ENCODE results near the gene PIAS4. TPM values are rescaled to one million over a fixed set of nuclear protein-coding genes. Genes with fewer than 3 reads are reported as not detected.
"Not testable (repeated sequence)": the region's sequence is repeated elsewhere in the genome, so short reads cannot be mapped to it uniquely, and the experiment has no call there.

Gene PIAS4
- total RNA-seq: 10 to 100 TPM; 16.1 to 20.1 TPM

GRCh38 chr19:4007021-4007835, at the start of gene PIAS4:
TSS of gene PIAS4 (plus strand) at chr19:4007736. CDS start at chr19:4007761, 25 bp downstream.
- peak within 1 kb of the TSS; percentile 84 for H3K4me3 Mint-ChIP-seq
- peak; percentile 96 for DNase-seq
- no peaks in the 10 kb centered on the region for H3K27me3 Mint-ChIP-seq (ENCODE audit: low read depth)
- H3K36me3 Mint-ChIP-seq (ENCODE audit: low read depth): no peaks in the 10 kb centered on the region
- peaks cover 31% of the 10 kb centered on the region for H3K4me1 Mint-ChIP-seq (ENCODE audit: low read depth)
- CTCF ChIA-PET: interaction anchor here (1.0 to 3.9 kb wide), 3 partner anchors 13 to 132 kb away, joined by 3 to 18 read pairs (median 12); no protein-coding TSS in a partner anchor
- intact Hi-C loops (cut with micrococcal nuclease): loop anchor here (1.0 to 5.0 kb wide), 6 partner anchors 17 to 451 kb away; partner anchors contain the start of genes ANKRD24, MAP2K2, SIRT6 and ZBTB7A
- no peaks in the 10 kb centered on the region for H3K9me3 Mint-ChIP-seq
- peak within 1 kb of the TSS; percentile 79 for H3K27ac Mint-ChIP-seq

GRCh38 chr19:3958836-3959765, 48.4 kb upstream of the PIAS4 start:
- no peaks in the 10 kb centered on the region for H3K4me1 Mint-ChIP-seq (ENCODE audit: low read depth)
- H3K9me3 Mint-ChIP-seq: no peaks in the 10 kb centered on the region
- no peak overlapping the region for H3K4me3 Mint-ChIP-seq
- intact Hi-C loops (cut with micrococcal nuclease): no loop called here
- no peaks in the 10 kb centered on the region for H3K27me3 Mint-ChIP-seq (ENCODE audit: low read depth)
- no peak overlapping the region for H3K27ac Mint-ChIP-seq
- CTCF ChIA-PET: no interaction called here
- no peak for DNase-seq
- H3K36me3 Mint-ChIP-seq (ENCODE audit: low read depth): peaks cover 6% of the 10 kb centered on the region

GRCh38 chr19:3959766-3960131, 47.8 kb upstream of the PIAS4 start:
- Mint-ChIP-seq H3K36me3 (ENCODE audit: low read depth) (peaks cover 6% of the 10 kb centered on the region), H3K27me3 (ENCODE audit: low read depth) (no peaks in the 10 kb centered on the region), H3K27ac (no peak overlapping the region), H3K4me1 (ENCODE audit: low read depth) (no peaks in the 10 kb centered on the region), H3K9me3 (no peaks in the 10 kb centered on the region), H3K4me3 (no peak overlapping the region)
- CTCF ChIA-PET: no interaction called here
- intact Hi-C loops (cut with micrococcal nuclease): no loop called here
- no peak for DNase-seq

GRCh38 chr19:3961007-3961406, 46.5 kb upstream of the PIAS4 start:
- no peaks in the 10 kb centered on the region for H3K27me3 Mint-ChIP-seq (ENCODE audit: low read depth)
- H3K36me3 Mint-ChIP-seq (ENCODE audit: low read depth): peaks cover 9% of the 10 kb centered on the region
- no peak overlapping the region for H3K27ac Mint-ChIP-seq
- intact Hi-C loops (cut with micrococcal nuclease): no loop called here
- CTCF ChIA-PET: no interaction called here
- H3K4me1 Mint-ChIP-seq (ENCODE audit: low read depth): no peaks in the 10 kb centered on the region
- H3K4me3 Mint-ChIP-seq: no peak overlapping the region
- DNase-seq: no peak
- H3K9me3 Mint-ChIP-seq: no peaks in the 10 kb centered on the region

- intact Hi-C loops (cut with micrococcal nuclease): no loop called here
- Mint-ChIP-seq H3K9me3 (no peaks in the 10 kb centered on the region), H3K4me3 (no peak overlapping the region), H3K36me3 (ENCODE audit: low read depth) (peaks cover 10% of the 10 kb centered on the region), H3K27ac (no peak overlapping the region), H3K27me3 (ENCODE audit: low read depth) (no peaks in the 10 kb centered on the region), H3K4me1 (ENCODE audit: low read depth) (peaks cover 5% of the 10 kb centered on the region)
- CTCF ChIA-PET: no interaction called here
- no peak for DNase-seq
Observed at GRCh38 chr19:3963458-3964255, 43.9 kb upstream of the PIAS4 start.

- CTCF ChIA-PET: no interaction called here
- H3K27me3 Mint-ChIP-seq (ENCODE audit: low read depth): no peaks in the 10 kb centered on the region
- DNase-seq: no peak
- H3K27ac Mint-ChIP-seq: no peak overlapping the region
- intact Hi-C loops (cut with micrococcal nuclease): no loop called here
- no peaks in the 10 kb centered on the region for H3K9me3 Mint-ChIP-seq
- H3K36me3 Mint-ChIP-seq (ENCODE audit: low read depth): peaks cover 13% of the 10 kb centered on the region
- peaks cover 10% of the 10 kb centered on the region for H3K4me1 Mint-ChIP-seq (ENCODE audit: low read depth)
- no peak overlapping the region for H3K4me3 Mint-ChIP-seq
Observed at GRCh38 chr19:3964256-3965194, 43.0 kb upstream of the PIAS4 start.

- Mint-ChIP-seq H3K27ac (no peak overlapping the region), H3K4me3 (no peak overlapping the region), H3K27me3 (ENCODE audit: low read depth) (no peaks in the 10 kb centered on the region), H3K36me3 (ENCODE audit: low read depth) (peaks cover 10% of the 10 kb centered on the region), H3K9me3 (no peaks in the 10 kb centered on the region), H3K4me1 (ENCODE audit: low read depth) (peaks cover 20% of the 10 kb centered on the region)
- intact Hi-C loops (cut with micrococcal nuclease): no loop called here
- DNase-seq: no peak
- CTCF ChIA-PET: no interaction called here
Observed at GRCh38 chr19:3966051-3967017, 41.2 kb upstream of the PIAS4 start.

- DNase-seq; H3K27ac Mint-ChIP-seq; CTCF ChIA-PET; H3K27me3 Mint-ChIP-seq (ENCODE audit: low read depth); intact Hi-C loops (cut with micrococcal nuclease); H3K4me3 Mint-ChIP-seq; H3K36me3 Mint-ChIP-seq (ENCODE audit: low read depth); H3K9me3 Mint-ChIP-seq: not testable (repeated sequence)
- peaks cover 22% of the 10 kb centered on the region for H3K4me1 Mint-ChIP-seq (ENCODE audit: low read depth)
Observed at GRCh38 chr19:3967983-3968382, 39.6 kb upstream of the PIAS4 start.

- no peaks in the 10 kb centered on the region for H3K27me3 Mint-ChIP-seq (ENCODE audit: low read depth)
- intact Hi-C loops (cut with micrococcal nuclease): no loop called here
- peaks cover 8% of the 10 kb centered on the region for H3K36me3 Mint-ChIP-seq (ENCODE audit: low read depth)
- no peak overlapping the region for H3K27ac Mint-ChIP-seq
- CTCF ChIA-PET: interaction anchor here (0.7 to 1.2 kb wide), 3 partner anchors 12 to 170 kb away, joined by 3 to 6 read pairs (median 4); no protein-coding TSS in a partner anchor
- no peak for DNase-seq
- peak overlapping the region; percentile 21 for H3K4me3 Mint-ChIP-seq
- peaks cover 22% of the 10 kb centered on the region for H3K4me1 Mint-ChIP-seq (ENCODE audit: low read depth)
- H3K9me3 Mint-ChIP-seq: no peaks in the 10 kb centered on the region
Observed at GRCh38 chr19:3968556-3969434, 38.7 kb upstream of the PIAS4 start.
